ENCODE results near the gene CBLL1.

The CBLL1 gene

DNA sequence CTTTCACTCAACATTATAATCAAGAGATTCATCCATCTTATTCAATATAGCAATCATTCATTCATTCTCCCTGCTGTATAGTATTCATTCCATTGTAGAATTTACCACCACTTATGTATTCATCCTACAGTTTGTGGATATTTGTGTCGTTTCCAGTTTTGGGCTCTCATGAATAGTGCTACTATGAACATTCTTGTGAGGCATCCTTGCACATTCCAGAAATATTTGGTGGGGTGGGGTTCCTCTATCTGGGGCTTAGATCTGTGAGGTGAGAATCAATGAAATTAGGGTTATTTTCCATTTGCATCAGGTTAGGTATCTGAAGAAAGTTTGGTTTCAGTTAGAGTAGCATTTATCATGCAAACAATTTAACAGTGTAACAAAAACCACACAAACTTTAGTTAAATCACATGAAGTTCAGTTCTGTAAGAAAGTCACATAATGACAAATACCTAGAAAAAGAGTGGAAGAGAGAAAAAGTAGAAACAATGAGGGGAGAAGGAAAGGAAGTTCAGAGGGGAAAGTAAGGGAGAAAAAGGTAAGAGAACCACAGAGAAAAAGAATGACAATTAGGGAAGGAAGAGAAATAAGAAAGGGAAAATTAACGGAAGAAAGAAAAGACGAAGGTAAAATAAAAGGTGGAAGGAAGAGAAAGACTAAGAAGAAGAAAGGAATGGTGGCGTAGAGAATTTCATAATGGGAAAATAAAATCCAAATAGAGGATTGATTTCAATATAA lies 25.3 kb upstream of the CBLL1 start:
- no peak overlapping the region for H3K9ac ChIP-seq (ENCODE audit: insufficient read length, low read depth)
- no peak overlapping the region for H3K4me3 ChIP-seq (ENCODE audit: insufficient read length, low read depth)
- no peaks in the 10 kb centered on the region for H3K27me3 ChIP-seq (ENCODE audit: insufficient read depth, insufficient read length)
- H3K36me3 ChIP-seq (ENCODE audit: insufficient read depth, insufficient read length, low read length) = no peaks in the 10 kb centered on the region
- H3K9me3 ChIP-seq (ENCODE audit: insufficient read depth, low read length) = no peaks in the 10 kb centered on the region
- DNase-seq (ENCODE audit: low read depth, low spot score) = no peak
- no peaks in the 10 kb centered on the region for H3K4me1 ChIP-seq (ENCODE audit: insufficient read depth, insufficient read length)
- TF ChIP-seq YY1 (IDR thresholded peaks at IDR 0.05; ENCODE audit: insufficient read depth, insufficient read length) (no peak), SUZ12 (IDR thresholded peaks at IDR 0.05; ENCODE audit: extremely low read depth, insufficient read depth, insufficient read length) (no peak), ZNF274 (IDR thresholded peaks at IDR 0.05; ENCODE audit: low read depth, low read length) (no peak)

DNA sequence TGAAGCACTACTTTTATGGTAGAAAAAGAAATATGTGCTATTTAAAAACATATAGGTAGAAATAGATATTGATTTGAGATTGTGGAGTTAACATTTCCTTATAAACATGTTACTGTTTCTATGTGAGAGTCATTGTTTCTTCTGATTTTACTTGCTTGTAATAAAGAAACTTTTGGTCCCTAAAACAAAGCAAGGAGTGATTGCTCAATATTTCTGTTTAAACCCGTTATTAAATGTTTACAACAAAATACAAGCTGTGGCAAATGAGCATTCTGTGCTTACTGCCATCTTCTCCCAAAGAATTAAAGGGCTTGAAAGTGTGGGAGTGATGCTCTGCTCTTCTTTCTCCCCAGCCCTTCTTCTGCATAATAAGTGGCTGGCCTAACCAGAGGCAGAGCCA lies 22.7 kb upstream of the CBLL1 start:
- Histone ChIP-seq H3K9me3 (ENCODE audit: insufficient read depth, low read length) (no peaks in the 10 kb centered on the region), H3K9ac (ENCODE audit: insufficient read length, low read depth) (no peak overlapping the region), H3K27me3 (ENCODE audit: insufficient read depth, insufficient read length) (no peaks in the 10 kb centered on the region), H3K36me3 (ENCODE audit: insufficient read depth, insufficient read length, low read length) (no peaks in the 10 kb centered on the region), H3K4me1 (ENCODE audit: insufficient read depth, insufficient read length) (no peaks in the 10 kb centered on the region), H3K4me3 (ENCODE audit: insufficient read length, low read depth) (no peak overlapping the region)
- DNase-seq (ENCODE audit: low read depth, low spot score) = no peak
- TF ChIP-seq YY1 (IDR thresholded peaks at IDR 0.05; ENCODE audit: insufficient read depth, insufficient read length) (no peak), SUZ12 (IDR thresholded peaks at IDR 0.05; ENCODE audit: extremely low read depth, insufficient read depth, insufficient read length) (no peak), ZNF274 (IDR thresholded peaks at IDR 0.05; ENCODE audit: low read depth, low read length) (no peak)

DNA sequence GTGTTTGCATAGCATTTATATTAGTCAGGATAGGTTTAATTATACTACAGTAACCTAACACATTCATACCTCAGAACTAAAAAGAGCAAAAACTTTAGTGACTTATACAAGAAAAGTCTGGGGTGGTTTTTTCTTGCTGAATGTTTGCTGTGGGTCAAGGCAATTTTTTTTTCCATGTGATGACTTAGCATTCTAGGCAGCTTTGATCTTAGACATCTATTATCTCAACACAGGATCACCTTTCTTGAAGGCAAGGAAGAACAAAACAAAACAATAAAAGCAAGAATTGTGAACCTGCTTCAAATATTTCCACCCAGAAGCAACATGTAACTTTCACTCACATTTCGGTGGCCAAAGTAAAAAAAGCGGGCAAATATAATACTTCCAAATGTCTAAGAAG lies 20.7 kb upstream of the CBLL1 start:
- Histone ChIP-seq H3K27me3 (ENCODE audit: insufficient read depth, insufficient read length) (no peaks in the 10 kb centered on the region), H3K9ac (ENCODE audit: insufficient read length, low read depth) (no peak overlapping the region), H3K4me3 (ENCODE audit: insufficient read length, low read depth) (no peak overlapping the region), H3K9me3 (ENCODE audit: insufficient read depth, low read length) (no peaks in the 10 kb centered on the region), H3K4me1 (ENCODE audit: insufficient read depth, insufficient read length) (no peaks in the 10 kb centered on the region), H3K36me3 (ENCODE audit: insufficient read depth, insufficient read length, low read length) (no peaks in the 10 kb centered on the region)
- DNase-seq (ENCODE audit: low read depth, low spot score) = no peak
- TF ChIP-seq YY1 (IDR thresholded peaks at IDR 0.05; ENCODE audit: insufficient read depth, insufficient read length) (no peak), SUZ12 (IDR thresholded peaks at IDR 0.05; ENCODE audit: extremely low read depth, insufficient read depth, insufficient read length) (no peak), ZNF274 (IDR thresholded peaks at IDR 0.05; ENCODE audit: low read depth, low read length) (no peak)

DNA sequence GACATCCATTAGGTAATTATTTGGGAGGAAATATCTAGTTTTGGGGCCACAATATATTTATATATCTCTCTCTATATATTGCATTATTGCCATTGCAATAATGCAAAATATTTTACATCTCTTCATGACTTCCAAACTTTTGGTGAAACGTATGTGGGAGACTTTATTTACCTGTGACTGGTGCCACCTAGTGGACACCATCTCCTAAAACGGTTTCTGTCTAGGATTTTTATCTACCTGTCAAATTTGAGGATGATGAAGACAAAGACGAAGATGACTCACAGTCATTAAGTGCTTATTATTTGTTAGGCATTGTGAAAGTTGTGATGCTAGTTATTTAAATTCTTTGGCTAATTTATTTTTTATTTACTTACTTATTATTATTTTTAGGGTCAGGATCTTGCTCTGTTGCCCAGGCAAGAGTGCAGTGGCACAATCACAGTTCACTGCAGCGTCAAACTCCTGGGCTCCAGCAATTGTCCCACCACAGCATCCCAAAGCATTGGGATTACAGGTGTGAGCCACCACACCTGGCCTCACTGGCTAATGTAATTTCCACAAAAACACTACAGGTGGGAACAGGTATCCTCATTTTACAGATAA lies 18.7 kb upstream of the CBLL1 start:
- DNase-seq (ENCODE audit: low read depth, low spot score) = peak; percentile 39
- Histone ChIP-seq H3K4me3 (ENCODE audit: insufficient read length, low read depth) (no peak overlapping the region), H3K9ac (ENCODE audit: insufficient read length, low read depth) (no peak overlapping the region), H3K4me1 (ENCODE audit: insufficient read depth, insufficient read length) (no peaks in the 10 kb centered on the region), H3K9me3 (ENCODE audit: insufficient read depth, low read length) (no peaks in the 10 kb centered on the region), H3K27me3 (ENCODE audit: insufficient read depth, insufficient read length) (no peaks in the 10 kb centered on the region), H3K36me3 (ENCODE audit: insufficient read depth, insufficient read length, low read length) (no peaks in the 10 kb centered on the region)
- TF ChIP-seq SUZ12 (IDR thresholded peaks at IDR 0.05; ENCODE audit: extremely low read depth, insufficient read depth, insufficient read length) (no peak), YY1 (IDR thresholded peaks at IDR 0.05; ENCODE audit: insufficient read depth, insufficient read length) (no peak), ZNF274 (IDR thresholded peaks at IDR 0.05; ENCODE audit: low read depth, low read length) (no peak)

DNA sequence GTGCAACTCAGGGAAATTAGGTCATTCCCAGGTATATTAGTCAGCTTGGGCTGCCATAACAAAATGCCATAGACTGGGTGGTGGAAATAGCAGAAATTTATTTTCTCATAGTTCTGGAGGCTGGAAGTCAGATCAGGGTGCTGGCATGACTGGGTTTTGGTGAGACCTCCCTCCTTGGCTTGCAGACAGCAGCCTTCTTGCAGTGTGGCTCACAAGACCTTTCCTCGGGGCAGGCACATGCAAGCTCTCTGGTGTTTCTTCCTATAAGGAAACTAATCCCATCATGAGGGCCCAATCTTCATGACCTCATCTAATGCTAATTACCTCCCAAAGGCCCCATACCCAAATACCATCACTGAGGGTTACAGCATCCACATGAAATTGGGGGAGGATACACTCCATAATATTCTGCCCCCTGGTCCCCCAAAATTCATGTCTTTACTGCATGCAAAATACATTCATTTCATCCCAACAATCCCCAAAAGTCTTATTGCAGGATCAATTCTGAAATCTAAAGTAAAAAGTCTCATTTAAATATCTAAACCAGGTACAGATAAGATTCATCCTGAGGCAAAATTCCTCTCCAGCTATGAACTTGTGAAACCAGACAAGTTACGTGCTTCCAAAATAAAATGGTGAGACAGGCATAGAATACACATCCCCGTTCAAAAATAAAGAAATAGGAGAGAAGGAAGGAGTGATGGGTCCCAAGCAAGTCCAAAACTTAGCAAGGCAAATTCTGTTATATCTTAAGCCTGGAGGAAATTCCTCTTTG lies 17.4 kb upstream of the CBLL1 start:
- Histone ChIP-seq H3K36me3 (ENCODE audit: insufficient read depth, insufficient read length, low read length) (no peaks in the 10 kb centered on the region), H3K4me1 (ENCODE audit: insufficient read depth, insufficient read length) (no peaks in the 10 kb centered on the region), H3K27me3 (ENCODE audit: insufficient read depth, insufficient read length) (no peaks in the 10 kb centered on the region), H3K9ac (ENCODE audit: insufficient read length, low read depth) (no peak overlapping the region), H3K9me3 (ENCODE audit: insufficient read depth, low read length) (no peaks in the 10 kb centered on the region), H3K4me3 (ENCODE audit: insufficient read length, low read depth) (no peak overlapping the region)
- DNase-seq (ENCODE audit: low read depth, low spot score) = no peak
- TF ChIP-seq SUZ12 (IDR thresholded peaks at IDR 0.05; ENCODE audit: extremely low read depth, insufficient read depth, insufficient read length) = no peak
- TF ChIP-seq YY1 (IDR thresholded peaks at IDR 0.05; ENCODE audit: insufficient read depth, insufficient read length) = no peak
- no peak for TF ChIP-seq ZNF274 (IDR thresholded peaks at IDR 0.05; ENCODE audit: low read depth, low read length)

DNA sequence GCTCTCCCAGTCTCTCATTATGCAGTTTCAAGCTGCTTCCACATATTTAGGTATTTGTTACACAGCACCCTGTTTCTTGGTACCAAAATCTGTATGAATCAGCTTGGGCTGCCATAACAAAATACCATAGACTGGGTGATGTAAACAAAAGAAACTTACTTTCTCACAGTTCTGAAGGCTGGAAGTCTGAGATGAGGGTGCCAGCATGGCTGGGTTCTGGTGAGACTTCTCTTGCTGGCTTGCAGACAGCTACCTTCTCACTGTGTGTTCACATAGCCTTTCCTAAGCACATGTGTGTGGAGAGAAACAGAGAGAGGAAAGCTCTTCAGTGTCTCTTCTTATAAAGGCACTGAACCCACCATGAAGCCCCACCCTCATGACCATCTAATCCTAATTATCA lies 15.7 kb upstream of the CBLL1 start:
- Histone ChIP-seq H3K9ac (ENCODE audit: insufficient read length, low read depth) (no peak overlapping the region), H3K27me3 (ENCODE audit: insufficient read depth, insufficient read length) (no peaks in the 10 kb centered on the region), H3K4me1 (ENCODE audit: insufficient read depth, insufficient read length) (no peaks in the 10 kb centered on the region), H3K9me3 (ENCODE audit: insufficient read depth, low read length) (no peaks in the 10 kb centered on the region), H3K36me3 (ENCODE audit: insufficient read depth, insufficient read length, low read length) (no peaks in the 10 kb centered on the region), H3K4me3 (ENCODE audit: insufficient read length, low read depth) (no peak overlapping the region)
- no peak for DNase-seq (ENCODE audit: low read depth, low spot score)
- TF ChIP-seq ZNF274 (IDR thresholded peaks at IDR 0.05; ENCODE audit: low read depth, low read length) = no peak
- no peak for TF ChIP-seq SUZ12 (IDR thresholded peaks at IDR 0.05; ENCODE audit: extremely low read depth, insufficient read depth, insufficient read length)
- no peak for TF ChIP-seq YY1 (IDR thresholded peaks at IDR 0.05; ENCODE audit: insufficient read depth, insufficient read length)

Measured in NT2/D1 (cell line).